GM19239 (cell line): ENCODE data around the gene FKBP2.

Experiments used
- DNase-seq: peaks from one replicate; pipeline ENCODE4 v3.0.0; 2011; ENCODE audit warnings: low spot score; ENCODE audit not compliant: insufficient read length
- FAIRE-seq: peaks from 2 replicates; lab custom pipeline; 2011; peaks lifted over from hg19 to GRCh38; lab: Jason Lieb, UNC

Gene FKBP2

DNA sequence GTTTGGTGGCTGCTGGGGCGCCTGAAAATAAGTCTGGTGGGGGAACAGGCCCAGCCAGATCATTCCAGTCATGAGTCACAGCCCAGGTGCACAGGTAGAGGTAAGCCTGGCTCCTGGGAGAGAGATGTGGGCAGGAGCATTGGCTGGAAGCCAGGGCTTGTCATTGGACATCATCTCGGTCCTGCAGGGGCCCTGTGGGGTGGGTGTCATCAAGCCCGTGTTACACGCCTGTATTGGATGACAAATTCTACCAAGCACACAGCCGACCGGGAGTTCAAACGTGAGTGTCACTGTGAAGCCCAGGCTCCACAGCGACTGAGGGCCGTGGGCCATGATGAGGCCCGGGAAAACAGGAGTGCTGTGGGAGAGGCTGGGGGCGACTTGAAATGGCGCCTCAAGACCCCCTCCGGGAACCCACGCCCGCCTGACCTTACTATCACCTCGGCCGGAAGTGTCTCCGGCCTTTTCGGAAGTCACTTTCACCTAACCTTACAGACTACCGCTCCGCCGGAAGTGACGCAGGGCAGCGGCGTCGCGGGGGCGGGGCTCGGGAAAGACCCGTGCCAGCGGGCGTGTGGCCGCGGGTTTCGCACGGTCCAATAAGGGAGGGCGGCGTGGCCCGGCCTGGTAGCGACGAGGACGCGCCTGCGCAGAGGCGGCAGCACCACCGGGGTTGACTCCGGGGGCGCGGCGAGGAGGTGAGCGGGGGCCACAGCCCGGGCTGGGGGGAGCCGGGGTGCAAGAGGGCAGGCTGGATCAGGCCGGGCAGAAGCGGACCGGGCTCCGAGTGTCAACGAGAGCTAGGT lies at the start of gene FKBP2:
Gene FKBP2, plus strand, starts transcription at position 661 of the 806 bp plus-strand sequence. CDS start 1,293 bp downstream, outside the sequence.
- DNase-seq (peak; percentile 92), FAIRE-seq (no peak)

DNA sequence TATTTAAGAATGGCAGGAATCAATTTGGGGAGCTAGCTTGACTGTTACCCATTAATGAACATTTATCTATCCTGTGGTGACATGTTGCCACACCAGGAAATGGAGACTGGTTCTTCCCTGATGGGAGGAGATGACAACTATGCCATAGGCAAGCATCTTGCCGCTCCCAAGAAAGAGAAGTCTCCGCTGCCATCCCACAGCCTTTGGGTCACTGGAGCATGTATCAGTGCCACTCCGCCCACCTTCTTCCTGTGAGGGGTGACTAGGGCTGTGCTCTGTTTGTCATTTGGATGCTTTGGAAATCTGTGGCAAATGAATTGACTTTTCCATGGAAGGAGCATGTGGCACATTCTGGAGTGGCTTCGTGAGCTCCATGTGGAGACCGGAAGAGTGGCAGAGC lies 48.5 kb upstream of the FKBP2 start:
- FAIRE-seq (no peak), DNase-seq (no peak)

DNA sequence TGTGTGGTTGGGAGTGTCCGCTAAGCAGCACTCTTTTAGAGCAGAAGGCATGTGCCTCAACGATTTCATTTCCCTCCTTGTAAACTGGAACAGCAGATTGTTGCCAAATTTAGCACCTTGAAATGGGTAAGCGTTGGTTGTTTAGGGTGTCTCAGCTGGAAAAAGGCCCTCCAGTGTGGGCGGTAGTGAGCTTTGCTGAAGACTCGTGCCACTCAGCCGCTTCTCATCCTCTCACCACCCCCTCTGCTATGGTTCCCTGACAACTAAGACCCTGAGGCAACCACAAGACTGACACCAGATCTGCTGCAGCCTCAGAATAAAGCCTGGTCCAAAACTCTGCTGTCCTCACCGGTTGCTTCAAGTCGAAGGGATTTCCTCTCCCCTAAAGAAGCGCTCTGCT lies 44.3 kb upstream of the FKBP2 start:
- DNase-seq: no peak
- FAIRE-seq: no peak

DNA sequence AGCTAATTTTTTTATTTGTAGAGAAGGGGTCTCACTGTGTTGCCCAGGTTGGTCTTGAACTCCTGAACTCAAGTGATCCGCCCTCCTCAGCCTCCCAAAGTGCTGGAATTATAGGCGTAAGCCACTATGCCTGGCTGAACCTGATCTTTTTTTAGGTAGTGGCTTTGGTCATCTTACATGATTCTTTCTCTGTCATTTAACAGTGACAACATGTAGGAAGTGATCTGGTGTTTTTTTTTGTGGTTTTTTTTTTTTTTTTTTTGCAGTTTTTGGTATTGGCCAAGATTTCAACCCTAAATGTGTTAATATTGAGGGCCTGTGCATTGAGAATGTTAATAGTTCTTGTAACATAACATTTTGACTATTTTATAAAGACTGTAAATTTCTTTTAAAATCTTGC lies 42.4 kb upstream of the FKBP2 start:
- DNase-seq (no peak), FAIRE-seq (no peak)

DNA sequence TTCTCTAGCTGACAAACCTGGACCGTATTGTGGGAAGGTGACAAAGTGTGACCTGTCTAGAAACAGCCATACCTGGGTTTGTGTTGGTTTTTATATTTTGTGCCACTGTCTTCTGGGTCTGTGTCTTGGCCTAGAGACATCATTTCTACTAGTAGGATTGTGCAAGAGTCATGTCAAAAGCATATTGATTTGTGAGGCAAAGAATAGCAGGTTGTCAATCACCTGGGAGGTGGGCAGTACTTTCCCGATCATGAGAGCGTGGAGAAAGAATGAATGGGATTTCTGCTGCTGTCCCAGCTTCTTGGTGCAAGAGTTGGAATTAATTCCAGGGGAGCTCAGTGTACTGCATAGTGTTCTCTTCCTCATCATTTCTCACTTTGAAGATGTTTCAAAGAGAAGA lies 39.4 kb upstream of the FKBP2 start:
- DNase-seq: no peak
- FAIRE-seq: no peak

DNA sequence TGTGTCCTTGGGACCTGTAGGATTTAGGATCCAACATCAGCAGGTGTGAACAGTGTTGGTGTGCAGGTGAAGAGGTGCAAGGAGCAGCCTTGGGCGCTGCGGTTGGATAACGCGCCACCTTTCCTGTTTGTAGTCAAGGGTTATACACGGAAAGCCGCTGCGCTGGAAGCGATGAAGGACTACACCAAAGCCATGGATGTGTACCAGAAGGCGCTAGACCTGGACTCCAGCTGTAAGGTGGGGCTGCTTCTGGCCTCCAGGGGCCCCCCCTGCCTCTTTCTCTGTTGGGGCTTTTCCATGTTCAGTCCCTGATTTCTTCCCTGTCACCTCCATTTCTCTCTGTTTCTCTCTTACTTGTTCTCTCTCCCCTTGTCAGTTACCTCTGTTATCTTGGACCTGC lies 37.9 kb upstream of the FKBP2 start:
- FAIRE-seq (no peak), DNase-seq (no peak)

DNA sequence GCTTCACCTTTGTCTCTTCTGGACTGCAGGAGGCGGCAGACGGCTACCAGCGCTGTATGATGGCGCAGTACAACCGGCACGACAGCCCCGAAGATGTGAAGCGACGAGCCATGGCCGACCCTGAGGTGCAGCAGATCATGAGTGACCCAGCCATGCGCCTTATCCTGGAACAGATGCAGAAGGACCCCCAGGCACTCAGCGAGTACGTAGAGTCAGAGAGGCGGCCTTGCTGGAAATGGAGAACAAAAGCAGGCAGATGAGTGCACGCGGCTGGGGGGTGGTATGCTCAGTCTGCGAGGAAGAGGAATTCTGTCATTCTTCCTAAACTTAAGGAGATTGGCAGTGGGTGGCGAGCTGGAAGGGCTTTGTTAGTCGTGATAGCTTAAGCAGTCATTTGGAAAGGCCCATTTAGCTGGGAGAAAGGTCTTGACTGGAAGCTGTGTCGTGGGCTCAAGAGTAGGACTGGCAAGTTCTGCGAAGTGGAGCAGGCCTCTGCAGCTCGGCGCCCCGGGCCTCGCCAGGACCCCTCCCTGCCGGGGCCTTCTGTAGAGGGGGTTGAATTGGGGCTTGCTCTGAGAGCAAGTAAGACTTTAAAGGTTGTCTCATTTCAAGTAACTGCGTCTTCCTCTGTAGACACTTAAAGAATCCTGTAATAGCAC lies 37.3 kb upstream of the FKBP2 start:
- DNase-seq (no peak), FAIRE-seq (no peak)

DNA sequence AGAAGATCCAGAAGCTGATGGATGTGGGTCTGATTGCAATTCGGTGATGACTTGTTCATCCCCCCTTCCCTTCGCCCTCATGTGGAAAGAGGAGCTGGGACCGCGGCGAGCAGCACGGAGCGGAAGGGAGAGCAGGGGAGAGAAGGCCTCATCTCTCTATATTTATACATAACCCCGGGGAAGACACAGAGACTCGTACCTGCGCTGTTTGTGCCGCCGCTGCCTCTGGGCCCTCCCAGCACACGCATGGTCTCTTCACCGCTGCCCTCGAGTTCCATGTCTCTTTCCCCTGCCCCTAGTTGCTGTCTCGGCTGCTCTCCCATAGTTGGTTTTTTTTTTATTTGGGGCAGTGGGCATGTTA lies 36.8 kb upstream of the FKBP2 start:
- FAIRE-seq: no peak
- DNase-seq: no peak

DNA sequence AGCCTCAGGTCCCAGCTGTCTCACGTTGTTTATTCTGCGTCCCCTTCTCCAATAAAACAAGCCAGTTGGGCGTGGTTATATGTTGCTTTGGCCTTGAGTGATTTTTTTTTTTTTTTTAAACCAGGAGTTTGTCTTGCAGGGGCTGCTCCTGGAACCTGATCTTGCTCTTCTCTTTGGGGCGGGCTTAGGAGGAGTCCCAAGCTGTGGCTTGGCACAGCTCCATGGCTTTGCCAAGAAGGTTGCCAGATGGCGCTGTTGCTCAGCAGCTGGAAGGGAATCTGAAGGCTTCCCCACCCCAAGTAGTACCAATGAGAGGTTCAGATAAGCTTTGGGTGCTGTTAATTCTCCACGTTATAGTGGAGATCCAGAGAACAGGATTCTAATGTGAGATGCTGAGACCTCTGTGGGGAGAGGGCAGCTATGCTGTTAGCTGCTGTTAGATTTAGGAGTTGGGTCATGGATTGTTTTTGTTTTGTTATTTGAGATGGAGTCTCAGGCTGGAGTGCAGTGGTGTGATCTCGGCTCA lies 36.4 kb upstream of the FKBP2 start:
- DNase-seq (peak; percentile 74), FAIRE-seq (no peak)

DNA sequence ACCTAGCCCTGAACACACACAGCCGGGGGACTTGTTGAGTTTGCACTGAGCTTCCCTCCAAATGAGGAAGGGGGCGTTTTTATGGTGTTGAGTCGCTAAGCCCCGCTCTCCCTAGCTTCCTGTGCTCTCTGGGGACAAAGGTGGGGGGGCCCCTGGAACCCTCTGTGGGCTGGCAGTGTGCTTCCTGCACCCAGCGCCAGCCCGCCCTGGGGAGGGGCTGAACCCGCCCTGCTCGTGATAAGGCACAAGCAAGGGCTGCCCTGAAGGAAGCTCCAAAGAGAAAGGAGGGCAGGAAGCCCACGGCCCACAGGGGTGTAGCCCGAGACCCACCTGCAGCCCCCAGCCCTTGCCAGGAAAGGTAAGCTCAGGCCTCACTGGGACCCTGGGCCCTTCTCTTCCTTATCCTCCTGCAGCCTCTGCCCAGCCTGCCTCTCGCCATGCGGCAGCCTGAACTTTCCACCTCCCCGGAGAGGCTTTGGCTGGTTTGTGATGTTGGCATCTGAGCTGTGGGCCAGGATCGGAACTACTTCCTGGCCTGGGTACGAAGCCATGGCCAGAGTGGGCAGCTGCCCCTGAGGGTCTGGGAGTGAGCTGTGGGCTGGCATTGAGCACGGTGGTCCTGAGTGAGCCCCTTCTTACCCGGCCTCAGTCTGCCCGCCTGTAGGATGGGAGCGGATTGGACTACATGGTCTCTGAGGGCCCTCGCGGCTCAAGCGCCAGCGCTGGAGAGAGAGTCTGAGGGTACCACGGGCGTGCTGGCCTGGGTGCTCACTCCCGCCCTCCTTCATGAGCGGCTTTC lies 34.2 kb upstream of the FKBP2 start, which contains the start of gene FERMT3:
Gene FERMT3, plus strand, starts transcription at position 265 of the 799 bp plus-strand sequence. CDS start 644 bp downstream, outside the sequence.
- DNase-seq (peak; percentile 68), FAIRE-seq (peak; percentile 89)

DNA sequence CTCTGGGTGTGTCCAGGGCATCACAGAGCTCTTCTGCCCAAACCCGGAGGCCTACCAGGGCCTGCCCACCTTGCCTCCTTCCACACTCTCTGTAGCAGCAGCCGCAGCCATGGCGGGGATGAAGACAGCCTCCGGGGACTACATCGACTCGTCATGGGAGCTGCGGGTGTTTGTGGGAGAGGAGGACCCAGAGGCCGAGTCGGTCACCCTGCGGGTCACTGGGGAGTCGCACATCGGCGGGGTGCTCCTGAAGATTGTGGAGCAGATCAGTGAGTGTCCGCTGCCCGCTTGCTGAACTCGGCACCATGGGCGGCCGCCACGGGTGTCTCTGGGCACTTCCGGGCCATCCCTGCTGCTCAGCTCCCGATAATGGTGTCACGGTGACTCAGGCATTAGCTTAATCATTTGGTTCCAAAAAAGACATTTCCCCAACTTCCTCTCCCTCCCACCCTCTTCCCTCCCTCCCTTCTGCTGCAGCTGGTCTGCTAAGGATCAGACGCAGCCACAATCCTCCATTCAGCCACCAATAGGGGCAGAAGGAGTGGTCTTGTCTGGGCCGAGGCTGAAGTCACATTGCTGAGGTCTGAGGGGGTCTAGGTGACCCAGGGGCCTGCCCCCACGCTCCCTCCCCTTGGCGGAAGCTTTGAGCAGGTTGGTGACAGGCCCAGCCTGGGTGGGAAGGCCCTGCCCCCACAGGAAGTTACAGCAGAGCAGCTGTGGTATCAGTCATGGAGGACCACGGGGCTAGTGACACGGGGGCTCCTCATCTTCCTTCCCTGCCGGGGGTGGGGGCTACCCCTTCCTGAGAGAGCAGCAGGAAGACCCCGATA lies 33.4 kb upstream of the FKBP2 start:
- FAIRE-seq: peak; percentile 90
- peak; percentile 97 for DNase-seq

DNA sequence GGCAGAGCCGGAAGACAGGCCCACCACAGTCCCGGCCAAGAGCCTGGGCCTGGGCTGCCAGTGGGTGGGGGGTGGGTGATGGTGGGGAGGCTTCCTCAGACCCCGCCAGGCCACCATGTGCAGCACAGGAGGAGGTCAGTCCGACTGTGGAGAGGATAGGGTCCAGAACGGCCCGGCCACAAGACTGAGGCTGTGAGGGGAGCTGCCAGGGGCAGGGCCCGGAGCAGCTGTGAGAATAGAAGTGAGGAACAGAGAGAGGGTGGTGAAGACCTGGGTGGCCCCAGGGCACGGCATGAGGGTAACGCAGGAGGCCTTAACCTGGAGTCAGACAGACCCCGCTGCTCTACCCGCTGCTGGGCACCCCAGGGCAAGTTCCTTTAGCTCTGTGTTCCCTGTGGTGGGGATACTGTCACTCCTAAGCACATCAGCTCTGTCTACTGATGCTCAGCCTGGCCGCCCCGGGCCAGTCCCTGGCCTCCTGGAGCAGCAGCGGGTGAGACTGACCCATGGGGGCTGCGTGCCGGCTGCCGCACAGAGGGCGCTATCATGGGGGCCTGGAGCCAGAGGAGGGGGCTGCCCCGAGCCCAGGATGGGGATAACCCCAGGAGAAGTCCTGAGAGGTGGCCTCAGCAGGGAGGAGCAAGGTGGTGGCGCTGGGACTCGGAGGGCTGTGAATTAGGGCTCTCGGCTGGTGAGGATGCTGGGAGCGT lies 32.7 kb upstream of the FKBP2 start:
- FAIRE-seq (no peak), DNase-seq (no peak)

DNA sequence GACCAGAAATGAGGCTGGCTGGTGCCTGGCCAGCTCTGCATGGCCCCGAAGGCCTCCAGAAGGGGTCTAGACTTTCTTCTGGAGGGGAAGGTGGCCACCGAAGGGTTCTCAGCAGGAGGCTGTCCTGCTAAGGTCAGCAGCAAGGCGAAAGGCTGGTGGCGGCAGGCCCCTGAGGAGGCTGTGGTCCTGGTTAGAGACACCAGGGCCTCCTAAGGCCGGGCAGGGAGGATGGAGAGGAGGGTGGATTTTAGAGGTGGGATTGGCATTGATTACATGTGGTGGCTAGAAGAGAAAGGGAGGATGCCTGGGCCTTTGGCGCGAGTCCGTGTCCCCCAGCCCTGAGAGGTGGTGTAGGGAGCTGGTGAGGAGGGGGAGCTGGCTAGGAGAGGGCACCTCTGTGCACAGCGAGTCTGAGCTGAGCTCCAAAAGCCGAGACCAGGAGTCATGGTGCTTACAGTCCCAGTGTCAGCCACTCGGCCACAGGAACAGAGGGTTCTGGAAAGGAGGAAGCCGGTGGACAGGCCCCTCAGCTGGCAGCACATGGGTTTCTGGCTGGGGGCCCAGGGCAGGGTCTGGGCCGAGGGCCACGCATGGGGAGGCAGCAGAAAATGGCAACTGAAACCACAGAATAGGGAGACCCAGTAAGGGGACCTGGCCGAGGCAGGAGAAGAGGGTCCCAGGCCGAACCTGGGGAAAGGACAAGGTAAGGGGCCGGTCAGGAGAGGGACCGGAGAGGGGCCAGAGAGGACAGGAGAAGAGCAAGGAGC lies 31.9 kb upstream of the FKBP2 start:
- no peak for DNase-seq
- no peak for FAIRE-seq

DNA sequence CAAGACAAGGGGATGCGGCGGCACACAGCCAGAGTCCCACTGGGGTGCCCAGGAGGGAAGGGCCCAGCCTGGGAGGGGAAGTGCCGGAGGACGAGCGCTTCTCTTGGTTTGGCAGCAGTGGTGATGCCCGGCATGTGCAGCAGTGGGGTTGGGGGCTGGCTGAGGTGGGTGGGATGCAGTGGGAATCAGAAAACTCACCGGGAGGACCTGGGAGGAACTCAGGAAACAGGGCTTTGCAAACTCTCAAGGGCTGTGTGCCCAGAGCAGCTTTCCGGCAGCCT lies 31.4 kb upstream of the FKBP2 start:
- no peak for FAIRE-seq
- no peak for DNase-seq

DNA sequence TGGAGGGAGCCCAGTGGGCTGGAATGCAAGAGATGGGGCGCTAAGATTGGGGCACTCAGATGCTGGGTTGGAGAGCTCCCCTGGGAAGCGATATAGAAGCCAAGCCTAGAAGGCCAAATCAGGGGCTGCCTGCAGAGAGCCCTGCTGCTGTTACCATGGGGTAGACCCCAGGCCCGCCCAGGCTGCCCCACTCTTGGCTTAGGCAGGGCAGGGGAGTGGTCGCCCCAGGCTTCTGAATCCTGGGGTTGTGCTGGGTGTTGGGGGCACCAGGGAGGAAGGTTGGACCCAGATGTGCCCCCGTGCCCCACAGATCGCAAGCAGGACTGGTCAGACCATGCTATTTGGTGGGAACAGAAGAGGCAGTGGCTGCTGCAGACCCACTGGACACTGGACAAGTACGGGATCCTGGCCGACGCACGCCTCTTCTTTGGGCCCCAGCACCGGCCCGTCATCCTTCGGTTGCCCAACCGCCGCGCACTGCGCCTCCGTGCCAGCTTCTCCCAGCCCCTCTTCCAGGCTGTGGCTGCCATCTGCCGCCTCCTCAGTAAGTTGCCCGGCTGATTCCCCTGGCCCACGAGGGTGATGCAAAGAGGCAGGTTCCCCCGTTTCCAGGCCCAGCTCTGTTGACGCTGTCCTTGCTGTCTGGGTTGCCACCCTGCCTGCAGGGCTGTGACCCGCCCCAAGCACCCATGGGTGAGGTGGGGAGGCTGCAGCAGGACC lies 30.4 kb upstream of the FKBP2 start:
- DNase-seq (no peak), FAIRE-seq (no peak)

DNA sequence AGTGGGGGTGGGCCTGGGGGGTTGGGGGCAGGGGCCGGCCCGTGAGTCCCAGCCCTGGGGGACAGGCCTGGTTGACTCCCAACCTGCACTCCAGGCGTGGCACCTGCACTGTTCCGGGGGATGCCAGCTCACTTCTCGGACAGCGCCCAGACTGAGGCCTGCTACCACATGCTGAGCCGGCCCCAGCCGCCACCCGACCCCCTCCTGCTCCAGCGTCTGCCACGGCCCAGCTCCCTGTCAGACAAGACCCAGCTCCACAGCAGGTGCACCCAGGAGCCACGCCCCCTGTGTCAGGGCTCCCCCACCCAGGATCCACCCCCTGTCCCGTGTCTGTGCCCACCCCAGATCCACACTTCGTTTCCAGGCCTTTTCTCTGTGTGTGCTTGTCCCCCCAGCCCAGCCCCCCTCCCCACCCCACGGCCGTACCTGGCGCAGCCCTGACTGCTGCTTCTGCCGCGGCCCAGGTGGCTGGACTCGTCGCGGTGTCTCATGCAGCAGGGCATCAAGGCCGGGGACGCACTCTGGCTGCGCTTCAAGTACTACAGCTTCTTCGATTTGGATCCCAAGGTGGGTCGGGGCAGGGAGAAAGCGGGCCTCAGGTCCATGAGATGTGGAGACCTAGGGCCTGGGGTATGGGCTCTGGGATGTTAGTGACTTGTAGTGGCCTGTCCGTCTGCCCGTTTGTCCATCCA lies 29.6 kb upstream of the FKBP2 start:
- FAIRE-seq (no peak), DNase-seq (no peak)

DNA sequence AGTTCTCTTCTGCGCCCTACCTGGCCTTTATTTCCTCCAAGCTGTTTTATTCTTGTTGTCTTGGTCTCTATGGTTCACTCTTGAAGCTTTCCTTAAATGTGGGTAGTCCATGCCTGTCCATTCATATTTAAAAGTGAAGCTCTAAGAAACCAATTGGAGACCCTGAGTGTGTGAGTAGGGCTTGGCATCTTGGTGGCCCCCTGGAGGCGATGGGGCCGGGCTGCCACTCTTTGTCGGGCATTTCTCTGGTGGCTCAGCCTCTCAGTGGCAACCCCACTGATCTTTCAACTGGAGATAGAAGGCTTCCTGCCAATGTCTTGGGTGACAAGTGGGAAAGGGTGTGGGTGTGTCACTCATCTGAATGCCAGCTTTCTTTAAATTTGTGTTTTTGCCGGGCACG lies 24.0 kb upstream of the FKBP2 start:
- no peak for FAIRE-seq
- no peak for DNase-seq
